HL-60/S4 treated with phorbol 12-myristate 13-acetate at 8.2 ng/mL for 4 days and 3 days (cell line): ENCODE results near the gene CCDC74A.
"Not testable (repeated sequence)": the region's sequence is repeated elsewhere in the genome, so short reads cannot be mapped to it uniquely, and the experiment has no call there.

Experiments used
- in situ Hi-C: fragments of 300-500 bp; cut with MboI; formaldehyde crosslinking; loops from 2 replicates; pipeline ENCODE4 v1.15.0; 2022; ENCODE audit warnings: low sequenced_read_pairs

The CCDC74A gene

GRCh38 chr2:131544006-131544812 lies 16.5 kb downstream of the CCDC74A start:
- in situ Hi-C loops, result not testable (repeated sequence)

- in situ Hi-C loops, result not testable (repeated sequence)
Measured at GRCh38 chr2:131544813-131545165, 17.1 kb downstream of the CCDC74A start.

GRCh38 chr2:131552871-131553270 lies 25.2 kb downstream of the CCDC74A start:
- in situ Hi-C loops, result no loop called here

GRCh38 chr2:131556998-131557397 lies 29.3 kb downstream of the CCDC74A start:
- in situ Hi-C loops, result no loop called here

- in situ Hi-C loops, result no loop called here
Measured at GRCh38 chr2:131557558-131558321, 30.1 kb downstream of the CCDC74A start.

- in situ Hi-C loops, result no loop called here
Measured at GRCh38 chr2:131566371-131566770, 38.7 kb downstream of the CCDC74A start.

GRCh38 chr2:131567891-131568290 lies 40.2 kb downstream of the CCDC74A start:
- in situ Hi-C loops, result no loop called here

GRCh38 chr2:131568401-131568800 lies 40.7 kb downstream of the CCDC74A start:
- in situ Hi-C loops, result not testable (repeated sequence)

- in situ Hi-C loops, result no loop called here
Measured at GRCh38 chr2:131572175-131572574, 44.5 kb downstream of the CCDC74A start.

GRCh38 chr2:131577812-131578211 lies 50.1 kb downstream of the CCDC74A start:
- in situ Hi-C loops, result no loop called here

- in situ Hi-C loops, result no loop called here
Measured at GRCh38 chr2:131580187-131580586, 52.5 kb downstream of the CCDC74A start.
